ENCODE data around the gene DGCR8. TPM values are rescaled to one million over a fixed set of nuclear protein-coding genes. Genes with fewer than 3 reads are reported as not detected.

Gene DGCR8
- total RNA-seq, 2 experiments from 2014 or later = 17.8 to 18.5 TPM

DNA sequence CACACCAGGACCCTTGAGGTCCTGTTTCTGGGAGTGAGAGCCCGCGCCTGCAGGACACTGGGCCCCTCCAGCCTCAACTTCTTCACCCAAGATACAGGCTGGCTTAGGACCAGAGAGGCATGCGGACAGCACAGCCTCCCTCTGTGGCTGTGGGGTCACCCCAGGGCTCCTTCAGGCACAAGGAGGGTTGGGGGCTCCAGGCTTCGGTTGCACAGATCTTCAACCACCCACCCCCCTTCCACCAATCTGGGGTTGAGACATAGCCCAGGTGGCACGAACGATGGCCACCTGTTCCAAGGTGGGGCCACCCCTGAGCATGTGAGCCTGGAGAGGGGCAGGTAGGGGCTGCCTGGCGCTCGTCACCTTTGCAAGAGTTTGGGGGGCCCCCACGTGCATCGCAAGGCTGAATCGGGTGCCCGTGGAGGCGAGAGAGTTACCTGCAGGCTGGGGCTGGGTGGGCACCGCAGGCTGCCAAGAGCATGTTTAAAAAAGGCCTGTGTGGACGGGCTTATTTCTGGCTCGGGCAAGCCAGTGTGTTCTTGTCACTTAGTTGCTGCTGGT lies 52.7 kb downstream of the DGCR8 start:
- Mint-ChIP-seq H3K27me3 (no peaks in the 10 kb centered on the region), H3K4me3 (peak overlapping the region; percentile 86), H3K27ac (peak overlapping the region; percentile 51), H3K36me3 (ENCODE audit: low read depth) (peaks cover 5% of the 10 kb centered on the region), H3K4me1 (ENCODE audit: low read depth) (peaks cover 37% of the 10 kb centered on the region), H3K9me3 (no peaks in the 10 kb centered on the region)
- Histone ChIP-seq H3K4me3 (ENCODE audit: low read length) (peak overlapping the region; percentile 68), H3K27me3 (ENCODE audit: control insufficient read depth in 1 of 2, insufficient read depth in 2 of 2, low read length in 2 of 2) (no peaks in the 10 kb centered on the region), H3K36me3 (ENCODE audit: insufficient read depth, low read length) (no peaks in the 10 kb centered on the region), H3K4me1 (ENCODE audit: insufficient read depth, low read length) (peaks cover 65% of the 10 kb centered on the region), H3K9me3 (ENCODE audit: control insufficient read depth in 1 of 2, insufficient read depth in 1 of 2, low read length in 2 of 2) (no peaks in the 10 kb centered on the region), H3K27ac (ENCODE audit: low read depth in 1 of 2, low read length in 2 of 2) (no peak overlapping the region)
- TF ChIP-seq, protein P1, sequence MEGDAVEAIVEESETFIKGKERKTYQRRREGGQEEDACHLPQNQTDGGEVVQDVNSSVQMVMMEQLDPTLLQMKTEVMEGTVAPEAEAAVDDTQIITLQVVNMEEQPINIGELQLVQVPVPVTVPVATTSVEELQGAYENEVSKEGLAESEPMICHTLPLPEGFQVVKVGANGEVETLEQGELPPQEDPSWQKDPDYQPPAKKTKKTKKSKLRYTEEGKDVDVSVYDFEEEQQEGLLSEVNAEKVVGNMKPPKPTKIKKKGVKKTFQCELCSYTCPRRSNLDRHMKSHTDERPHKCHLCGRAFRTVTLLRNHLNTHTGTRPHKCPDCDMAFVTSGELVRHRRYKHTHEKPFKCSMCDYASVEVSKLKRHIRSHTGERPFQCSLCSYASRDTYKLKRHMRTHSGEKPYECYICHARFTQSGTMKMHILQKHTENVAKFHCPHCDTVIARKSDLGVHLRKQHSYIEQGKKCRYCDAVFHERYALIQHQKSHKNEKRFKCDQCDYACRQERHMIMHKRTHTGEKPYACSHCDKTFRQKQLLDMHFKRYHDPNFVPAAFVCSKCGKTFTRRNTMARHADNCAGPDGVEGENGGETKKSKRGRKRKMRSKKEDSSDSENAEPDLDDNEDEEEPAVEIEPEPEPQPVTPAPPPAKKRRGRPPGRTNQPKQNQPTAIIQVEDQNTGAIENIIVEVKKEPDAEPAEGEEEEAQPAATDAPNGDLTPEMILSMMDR (IDR thresholded peaks at IDR 0.05) = no peak
- ChIA-PET POLR2A (no interaction called here), CTCF (no interaction called here)
- intact Hi-C loops (cut with DNase I, micrococcal nuclease) = loop anchor here in 1 of 2 experiments (5.0 kb wide), 1 partner anchor 75 kb away; no protein-coding TSS in a partner anchor
- DNase-seq (no peak), ATAC-seq (ENCODE audit: poor library complexity) (no peak)

DNA sequence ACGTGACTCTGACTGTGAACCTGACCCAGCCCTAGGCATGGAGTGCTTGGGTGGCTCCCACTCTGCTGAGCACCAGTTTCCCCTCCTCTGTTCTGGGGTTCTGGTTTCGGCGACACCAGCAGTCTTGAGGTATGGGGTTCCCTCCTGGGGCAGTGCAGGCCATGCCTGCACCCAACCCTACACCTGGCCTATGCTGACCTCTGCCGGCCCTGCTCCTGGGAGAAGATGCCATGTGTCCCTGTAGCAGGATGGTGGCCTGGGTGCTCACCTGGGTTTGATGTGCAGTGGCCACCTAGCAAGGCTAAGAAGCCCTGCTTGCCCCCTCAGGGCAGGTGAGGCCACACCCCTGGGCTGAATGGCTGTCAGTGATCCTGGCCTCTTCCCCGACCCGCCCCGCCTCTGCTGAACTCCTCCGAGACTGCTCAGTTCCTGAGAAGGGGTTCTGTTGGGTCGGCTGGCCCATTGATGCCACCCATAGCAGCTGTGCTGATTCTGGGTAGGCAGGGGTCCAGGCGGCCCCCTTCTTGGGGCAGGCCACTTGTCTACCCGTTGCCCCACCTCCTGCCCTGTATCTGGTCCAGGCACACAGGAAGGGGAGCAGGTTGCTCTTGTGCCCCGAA lies 54.0 kb downstream of the DGCR8 start:
- CTCF ChIA-PET = no interaction called here
- Histone ChIP-seq H3K27ac (ENCODE audit: low read depth in 1 of 2, low read length in 2 of 2) (no peak overlapping the region), H3K9me3 (ENCODE audit: control insufficient read depth in 1 of 2, insufficient read depth in 1 of 2, low read length in 2 of 2) (no peaks in the 10 kb centered on the region), H3K4me1 (ENCODE audit: insufficient read depth, low read length) (peaks cover 67% of the 10 kb centered on the region), H3K36me3 (ENCODE audit: insufficient read depth, low read length) (no peaks in the 10 kb centered on the region), H3K4me3 (ENCODE audit: low read length) (no peak overlapping the region), H3K27me3 (ENCODE audit: control insufficient read depth in 1 of 2, insufficient read depth in 2 of 2, low read length in 2 of 2) (no peaks in the 10 kb centered on the region)
- Mint-ChIP-seq H3K9me3 (no peaks in the 10 kb centered on the region), H3K36me3 (ENCODE audit: low read depth) (no peaks in the 10 kb centered on the region), H3K4me1 (ENCODE audit: low read depth) (peaks cover 41% of the 10 kb centered on the region), H3K27ac (no peak overlapping the region), H3K27me3 (no peaks in the 10 kb centered on the region), H3K4me3 (peak overlapping the region; percentile 86)
- TF ChIP-seq, protein P1 (IDR thresholded peaks at IDR 0.05) = no peak
- no peak for ATAC-seq (ENCODE audit: poor library complexity)
- intact Hi-C loops (cut with DNase I, micrococcal nuclease) = loop anchor here in 1 of 2 experiments (5.0 kb wide), 1 partner anchor 73 kb away; no protein-coding TSS in a partner anchor
- POLR2A ChIA-PET = no interaction called here
- DNase-seq = no peak

DNA sequence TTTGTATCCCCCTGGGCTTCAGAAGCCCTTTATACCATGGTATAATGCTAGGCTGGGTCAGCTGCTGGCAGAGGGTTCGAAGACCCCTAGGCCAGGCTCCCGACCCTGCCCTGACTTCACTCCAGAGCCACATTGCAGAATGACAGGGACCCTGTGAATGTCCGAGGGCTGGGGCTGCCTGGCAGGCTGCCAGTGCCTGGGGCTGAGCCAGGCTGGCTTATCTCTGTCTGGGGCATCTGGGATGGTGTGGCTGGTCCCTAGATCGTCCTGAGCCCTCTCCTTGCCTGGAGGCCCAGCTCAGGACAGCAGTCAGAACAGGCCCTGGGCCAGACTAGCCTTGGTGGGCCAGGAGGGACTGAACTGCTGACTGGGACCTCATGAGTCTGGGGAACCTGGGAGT lies 55.2 kb downstream of the DGCR8 start:
- H3K27me3 Mint-ChIP-seq = no peaks in the 10 kb centered on the region
- H3K9me3 ChIP-seq (ENCODE audit: control insufficient read depth in 1 of 2, insufficient read depth in 1 of 2, low read length in 2 of 2) = no peaks in the 10 kb centered on the region
- H3K36me3 Mint-ChIP-seq (ENCODE audit: low read depth) = peaks cover 3% of the 10 kb centered on the region
- H3K4me1 ChIP-seq (ENCODE audit: insufficient read depth, low read length) = peaks cover 56% of the 10 kb centered on the region
- intact Hi-C loops (cut with DNase I, micrococcal nuclease) = no loop called here
- DNase-seq = no peak
- H3K27ac ChIP-seq (ENCODE audit: low read depth in 1 of 2, low read length in 2 of 2) = no peak overlapping the region
- no peak overlapping the region for H3K27ac Mint-ChIP-seq
- ChIA-PET CTCF (interaction anchor here (0.6 to 1.3 kb wide), 2 partner anchors 24 to 164 kb away, joined by 3 read pairs; no protein-coding TSS in a partner anchor), POLR2A (no interaction called here)
- H3K4me1 Mint-ChIP-seq (ENCODE audit: low read depth) = peaks cover 33% of the 10 kb centered on the region
- peaks cover 7% of the 10 kb centered on the region for H3K36me3 ChIP-seq (ENCODE audit: insufficient read depth, low read length)
- H3K4me3 ChIP-seq (ENCODE audit: low read length) = no peak overlapping the region
- H3K27me3 ChIP-seq (ENCODE audit: control insufficient read depth in 1 of 2, insufficient read depth in 2 of 2, low read length in 2 of 2) = no peaks in the 10 kb centered on the region
- TF ChIP-seq, protein P1 (IDR thresholded peaks at IDR 0.05) = no peak
- H3K9me3 Mint-ChIP-seq = no peaks in the 10 kb centered on the region
- peak overlapping the region; percentile 25 for H3K4me3 Mint-ChIP-seq
- no peak for ATAC-seq (ENCODE audit: poor library complexity)

Measured in CD4-positive, alpha-beta T cell (primary cell).